Astrocyte (in vitro differentiated cells and primary cell): Measurements from ENCODE around the gene CPNE7.
"Not testable (repeated sequence)": the region's sequence is repeated elsewhere in the genome, so short reads cannot be mapped to it uniquely, and the experiment has no call there.

ENCODE experiments used
- EZH2 ChIP-seq: IDR thresholded peaks from 2 replicates; pipeline ENCODE4 v1.6.1; 2012; ENCODE audit warnings: mild to moderate bottlenecking, low read length, inconsistent platforms; ENCODE audit not compliant: insufficient read depth
- TF ChIP-seq, protein P1 (sequence below): IDR thresholded peaks from 2 replicates; pipeline ENCODE4 v1.5.1; 2011; ENCODE audit warnings: low read depth, mild to moderate bottlenecking, inconsistent platforms, low read length, moderate library complexity; ENCODE audit not compliant: insufficient read depth

DNA sequence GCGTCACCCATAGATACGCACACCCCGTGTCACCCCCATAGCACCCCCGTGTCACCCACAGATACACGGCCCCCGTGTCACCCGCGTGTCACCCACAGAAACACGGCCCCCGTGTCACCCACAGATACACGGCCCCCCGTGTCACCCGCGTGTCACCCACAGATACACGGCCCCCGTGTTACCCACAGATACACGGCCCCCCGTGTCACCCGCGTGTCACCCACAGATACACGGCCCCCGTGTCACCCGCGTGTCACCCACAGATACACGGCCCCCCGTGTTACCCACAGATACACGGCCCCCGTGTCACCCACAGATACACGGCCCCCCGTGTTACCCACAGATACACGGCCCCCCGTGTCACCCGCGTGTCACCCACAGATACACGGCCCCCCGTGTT is 12.1 kb downstream of the CPNE7 start:
- TF ChIP-seq EZH2, result not testable (repeated sequence)
- TF ChIP-seq, protein P1, sequence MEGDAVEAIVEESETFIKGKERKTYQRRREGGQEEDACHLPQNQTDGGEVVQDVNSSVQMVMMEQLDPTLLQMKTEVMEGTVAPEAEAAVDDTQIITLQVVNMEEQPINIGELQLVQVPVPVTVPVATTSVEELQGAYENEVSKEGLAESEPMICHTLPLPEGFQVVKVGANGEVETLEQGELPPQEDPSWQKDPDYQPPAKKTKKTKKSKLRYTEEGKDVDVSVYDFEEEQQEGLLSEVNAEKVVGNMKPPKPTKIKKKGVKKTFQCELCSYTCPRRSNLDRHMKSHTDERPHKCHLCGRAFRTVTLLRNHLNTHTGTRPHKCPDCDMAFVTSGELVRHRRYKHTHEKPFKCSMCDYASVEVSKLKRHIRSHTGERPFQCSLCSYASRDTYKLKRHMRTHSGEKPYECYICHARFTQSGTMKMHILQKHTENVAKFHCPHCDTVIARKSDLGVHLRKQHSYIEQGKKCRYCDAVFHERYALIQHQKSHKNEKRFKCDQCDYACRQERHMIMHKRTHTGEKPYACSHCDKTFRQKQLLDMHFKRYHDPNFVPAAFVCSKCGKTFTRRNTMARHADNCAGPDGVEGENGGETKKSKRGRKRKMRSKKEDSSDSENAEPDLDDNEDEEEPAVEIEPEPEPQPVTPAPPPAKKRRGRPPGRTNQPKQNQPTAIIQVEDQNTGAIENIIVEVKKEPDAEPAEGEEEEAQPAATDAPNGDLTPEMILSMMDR, result not testable (repeated sequence)
